ENCODE results near the gene RGS16.

Gene RGS16

DNA sequence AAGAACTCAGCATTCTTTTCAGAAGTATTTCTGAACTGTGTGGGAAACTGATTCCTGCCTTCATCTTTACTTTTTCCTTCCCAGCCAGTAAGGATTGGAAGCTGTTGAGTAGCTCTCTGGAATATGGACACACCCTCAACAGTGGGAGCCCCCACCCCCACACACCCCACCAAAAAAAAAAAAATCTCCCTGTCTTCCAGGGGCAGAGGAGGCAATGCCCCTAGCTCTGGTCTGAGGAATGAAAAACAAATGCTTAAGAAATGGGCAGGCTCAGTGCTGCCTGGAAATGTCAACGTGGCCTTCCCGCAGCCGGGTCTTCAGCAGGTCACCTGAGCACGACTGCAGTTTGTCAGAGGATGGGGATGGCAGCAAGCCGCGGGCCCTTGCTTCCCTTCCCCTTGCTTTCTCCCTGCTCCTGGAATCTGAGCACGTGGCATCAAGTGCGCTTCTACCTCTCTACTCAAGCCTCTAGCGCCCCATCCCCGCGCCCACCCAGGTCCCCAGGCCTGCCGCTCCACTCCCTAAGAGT is 479 bp downstream of the RGS16 start:
- no peak for DNase-seq

DNA sequence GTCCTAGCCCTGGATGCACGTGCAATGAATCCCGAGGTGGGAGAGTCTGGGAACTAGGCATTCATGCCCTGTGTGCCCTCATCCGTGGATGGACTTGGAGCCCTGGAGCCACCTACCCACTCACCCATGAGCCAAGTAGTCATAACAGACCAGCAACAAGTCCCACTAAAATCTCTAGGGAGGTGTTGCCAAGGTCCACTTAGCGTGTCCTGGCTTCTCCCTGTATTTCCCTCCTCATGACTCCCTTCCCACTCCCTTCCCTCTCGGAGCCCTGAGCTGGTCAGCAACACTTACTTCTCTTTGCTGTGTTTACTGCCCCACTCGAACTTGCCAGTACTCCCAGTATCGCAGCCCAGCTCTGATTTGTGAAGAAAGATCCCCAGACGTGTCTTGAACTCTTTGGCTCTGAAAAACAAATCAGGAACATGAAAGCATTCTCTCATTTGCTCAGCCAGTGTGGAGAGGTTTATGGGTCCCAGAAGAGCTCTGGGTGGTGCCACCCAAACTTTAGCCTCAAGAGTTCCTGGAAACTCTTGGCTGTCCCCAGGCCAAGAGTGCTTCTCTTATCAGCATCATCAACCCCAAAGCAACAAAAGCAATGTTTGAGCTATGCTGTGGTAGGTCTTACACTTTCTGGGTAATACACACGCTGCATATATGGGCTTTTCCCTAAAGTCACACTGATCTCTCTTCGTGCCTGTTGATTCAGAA is 1.1 kb downstream of the RGS16 start:
- DNase-seq = peak; percentile 60

DNA sequence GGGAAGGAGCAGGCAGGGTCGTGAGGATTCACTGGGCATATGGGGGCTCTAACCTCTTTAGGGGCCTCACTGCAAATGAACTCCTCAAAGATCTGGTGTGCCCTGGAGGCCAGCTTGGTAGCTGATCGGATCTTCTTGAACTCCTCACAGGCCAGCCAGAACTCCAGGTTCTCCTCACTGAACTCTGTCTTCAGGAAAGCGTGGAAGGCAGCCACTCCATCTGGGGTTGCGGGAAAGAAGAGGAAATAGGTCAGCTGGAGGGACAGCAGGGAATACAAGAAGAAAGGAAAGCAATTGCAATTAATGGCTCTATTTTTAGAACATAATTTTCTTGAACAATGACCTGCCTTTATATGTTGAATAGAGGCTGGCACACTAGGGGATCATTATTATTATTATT is 2.3 kb downstream of the RGS16 start:
- no peak for DNase-seq

DNA sequence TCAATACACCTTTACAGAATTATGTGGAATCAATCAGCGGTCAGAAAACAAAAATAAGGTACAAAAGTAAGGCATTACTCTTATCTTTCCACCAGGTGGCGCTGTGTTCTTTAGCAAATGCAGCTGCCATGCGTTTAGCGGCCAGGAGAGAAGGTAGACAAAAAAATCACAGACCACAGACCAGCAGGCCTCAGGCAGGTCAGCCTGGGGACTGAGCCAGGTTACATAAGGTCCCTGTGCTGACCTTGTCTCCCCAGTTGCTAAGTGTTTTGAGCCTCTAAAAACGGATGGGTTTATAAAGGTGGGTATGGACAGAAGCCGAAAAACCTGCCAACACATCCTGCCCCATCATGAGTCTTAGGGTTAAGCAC is 2.8 kb downstream of the RGS16 start:
- DNase-seq = peak; percentile 82

DNA sequence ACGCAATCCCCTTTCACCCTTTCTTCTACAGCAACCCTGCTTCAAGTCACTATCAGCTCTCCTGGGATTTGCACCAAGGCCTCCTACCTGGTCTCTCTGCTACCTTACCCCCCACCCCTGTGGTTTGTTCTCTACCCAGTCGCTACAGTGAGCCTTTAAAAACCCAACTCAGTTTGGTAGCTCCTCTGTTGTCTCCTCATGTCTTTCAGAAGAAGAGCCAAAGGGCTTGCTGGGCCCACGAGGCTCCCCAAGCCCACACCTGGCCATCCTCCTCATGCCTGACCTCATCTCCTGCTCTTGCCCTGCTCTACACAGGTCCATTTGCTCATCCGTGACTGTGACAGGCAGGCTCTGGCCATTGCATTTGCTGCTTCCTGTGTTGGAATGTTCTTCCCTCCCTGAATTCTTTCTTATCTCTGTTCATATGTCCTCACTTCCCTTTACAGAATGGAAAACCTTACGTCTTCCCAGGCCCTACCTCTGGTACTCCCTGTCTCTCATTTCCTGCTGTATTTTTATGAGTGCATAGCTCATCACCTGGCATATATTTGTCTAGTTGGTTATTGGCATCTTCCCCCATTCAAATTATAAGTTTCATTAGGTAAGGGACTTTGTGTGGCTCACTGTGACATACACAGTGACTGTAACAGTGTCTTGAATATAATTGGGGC is 3.3 kb downstream of the RGS16 start:
- DNase-seq = no peak

DNA sequence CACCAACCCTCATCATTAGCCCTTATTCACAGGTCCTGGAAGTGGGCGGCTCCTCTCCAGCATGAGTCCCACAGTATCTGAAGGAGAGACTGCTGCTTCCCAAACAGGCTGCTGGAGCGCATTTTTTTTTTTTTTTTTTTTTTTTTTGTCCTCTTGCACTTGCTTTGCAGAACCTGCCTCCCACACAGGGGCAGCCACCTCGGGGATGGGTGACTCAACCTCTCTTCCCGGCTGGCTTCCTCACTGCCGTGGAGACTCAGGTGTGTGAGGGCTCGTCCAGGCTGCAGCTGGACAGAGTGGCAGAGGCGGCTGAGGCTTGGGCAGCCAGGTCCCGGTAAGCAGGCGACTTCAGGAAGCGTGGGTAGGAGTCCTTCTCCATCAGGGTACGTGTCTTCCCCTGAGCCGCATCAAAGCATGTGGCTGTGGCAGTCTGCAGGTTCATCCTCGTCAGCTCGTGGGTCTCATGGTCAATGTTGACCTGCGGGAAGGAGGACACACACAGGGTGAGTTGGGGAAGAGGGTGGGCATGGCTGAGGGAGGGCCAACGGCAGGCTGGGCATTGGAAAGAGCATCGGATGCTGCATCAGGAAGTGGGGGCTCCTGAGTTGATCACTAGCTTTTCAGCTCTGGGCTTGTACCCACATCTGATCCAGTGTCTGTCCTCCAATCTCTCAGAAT is 4.0 kb downstream of the RGS16 start:
- DNase-seq = no peak

DNA sequence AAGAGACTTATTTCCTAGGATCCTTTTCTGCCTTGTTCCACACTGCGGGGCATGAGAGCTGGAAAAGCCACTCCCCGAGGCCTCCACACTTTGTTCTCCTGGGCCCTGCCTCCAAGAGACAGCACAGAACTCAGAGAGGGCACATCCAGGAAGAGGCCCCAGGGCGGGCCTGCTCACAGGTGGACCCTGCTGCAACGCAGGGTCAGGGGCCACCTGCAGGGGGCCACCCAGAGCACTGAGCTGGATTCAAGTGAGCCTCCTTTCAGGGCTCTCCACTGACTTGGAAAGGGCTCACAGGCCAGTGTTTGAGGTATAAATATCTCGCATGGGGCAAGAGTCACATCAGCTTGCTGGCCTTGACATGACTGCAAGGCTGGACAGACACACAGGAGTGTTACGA is 4.8 kb downstream of the RGS16 start:
- DNase-seq = peak; percentile 24

DNA sequence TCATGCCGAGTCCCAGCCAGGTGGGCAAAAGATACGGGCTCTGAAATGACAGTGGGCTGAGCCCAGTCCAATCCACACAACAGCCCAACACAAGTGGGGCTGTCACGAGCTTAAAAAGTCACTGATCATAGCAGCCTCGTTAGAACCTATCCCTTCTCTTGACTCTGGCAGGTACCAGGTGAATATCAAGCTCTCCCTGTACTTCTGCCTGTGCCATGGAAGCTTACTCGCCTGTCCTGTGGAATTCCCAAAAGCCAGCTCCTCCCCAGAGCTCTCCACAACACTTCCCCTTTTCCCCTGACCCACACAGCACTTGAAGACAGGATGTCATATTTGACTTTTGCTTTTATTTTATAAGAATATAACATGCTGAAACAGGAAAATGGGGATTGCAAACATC is 5.9 kb downstream of the RGS16 start:
- no peak for DNase-seq

DNA sequence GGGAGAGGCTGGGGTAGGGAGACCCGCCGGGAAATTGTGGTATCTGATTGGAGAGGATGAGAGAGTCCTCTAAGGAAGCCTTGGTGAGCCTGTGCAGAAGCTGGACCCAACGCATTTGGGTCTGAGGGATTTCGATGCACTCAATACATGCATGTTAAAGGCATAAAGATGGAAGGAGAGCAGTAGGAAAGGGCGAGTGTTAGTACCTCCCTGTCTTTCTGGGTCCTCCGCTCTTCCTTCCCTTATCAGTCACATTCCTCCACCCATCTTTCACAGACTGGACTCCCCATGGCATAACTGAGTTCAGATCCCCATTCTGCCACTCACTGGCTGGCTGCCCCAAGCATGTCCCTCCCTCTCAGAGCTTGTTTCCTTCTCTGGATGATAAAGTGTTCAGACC is 7.3 kb downstream of the RGS16 start:
- DNase-seq = no peak

DNA sequence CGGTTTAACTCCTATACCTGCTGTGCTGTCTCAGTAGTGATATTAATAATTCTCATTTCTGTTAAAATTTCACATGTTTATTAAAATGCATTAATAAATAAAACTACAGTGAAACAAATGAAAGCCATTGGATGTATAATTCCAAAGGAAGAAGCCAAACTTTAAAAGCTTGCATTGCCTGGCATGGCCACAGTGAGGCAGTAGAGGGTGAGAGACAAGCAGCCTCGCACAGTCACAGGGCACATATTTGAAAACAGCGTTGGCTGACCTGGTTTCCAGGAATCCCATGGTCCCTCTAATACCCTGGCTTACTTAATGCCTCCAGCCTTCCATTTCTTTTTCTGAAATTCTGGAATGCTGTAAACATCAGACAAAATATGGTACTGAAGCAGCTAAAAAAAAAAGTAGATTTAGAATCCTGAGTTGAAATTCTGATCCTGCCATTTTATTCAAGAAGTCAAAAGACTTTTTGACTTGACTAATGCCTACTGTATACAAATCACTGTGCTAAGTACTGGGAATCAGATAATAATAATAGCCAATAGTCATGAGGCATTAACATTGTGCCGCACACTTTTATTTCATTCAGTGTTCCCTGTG is 8.4 kb downstream of the RGS16 start:
- DNase-seq = peak; percentile 69

DNA sequence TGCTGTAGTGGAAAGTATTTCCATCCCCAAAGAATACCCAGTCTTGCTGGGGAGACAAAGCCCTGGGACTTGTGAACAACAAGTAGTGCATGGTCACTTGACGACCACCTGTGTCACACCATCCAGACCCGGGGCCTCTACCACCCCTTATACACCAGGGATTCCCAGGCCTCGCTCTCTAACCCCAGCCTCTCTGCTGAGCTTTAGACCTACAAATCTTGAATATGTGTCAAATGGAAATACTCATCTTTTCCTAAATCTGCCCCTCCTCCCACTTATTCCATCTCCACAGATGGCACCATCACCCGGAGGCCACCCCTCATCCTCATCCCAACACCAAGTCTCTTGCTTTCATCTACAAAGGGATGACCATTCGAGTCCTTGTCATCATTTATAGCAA is 14.3 kb downstream of the RGS16 start:
- no peak for DNase-seq

DNA sequence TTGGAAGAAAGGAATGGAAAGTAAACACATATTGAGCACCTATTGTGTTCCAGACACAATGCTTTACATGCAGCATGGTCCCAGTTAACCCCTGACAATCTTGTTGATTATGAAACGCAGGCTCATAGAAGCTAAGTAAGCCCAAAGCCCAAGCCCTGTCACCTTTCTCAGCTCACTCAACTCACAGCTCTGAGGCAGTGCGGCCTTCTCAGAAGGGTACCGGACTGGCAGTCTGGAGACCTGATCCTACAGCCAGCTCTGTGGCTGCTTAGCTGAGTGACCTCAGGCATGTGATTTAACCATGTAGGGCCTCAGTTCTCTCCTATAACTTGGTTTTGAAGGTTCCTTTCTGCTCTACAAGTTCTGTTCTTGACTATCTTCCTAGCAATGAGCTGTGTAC is 14.7 kb downstream of the RGS16 start:
- DNase-seq = no peak

DNA sequence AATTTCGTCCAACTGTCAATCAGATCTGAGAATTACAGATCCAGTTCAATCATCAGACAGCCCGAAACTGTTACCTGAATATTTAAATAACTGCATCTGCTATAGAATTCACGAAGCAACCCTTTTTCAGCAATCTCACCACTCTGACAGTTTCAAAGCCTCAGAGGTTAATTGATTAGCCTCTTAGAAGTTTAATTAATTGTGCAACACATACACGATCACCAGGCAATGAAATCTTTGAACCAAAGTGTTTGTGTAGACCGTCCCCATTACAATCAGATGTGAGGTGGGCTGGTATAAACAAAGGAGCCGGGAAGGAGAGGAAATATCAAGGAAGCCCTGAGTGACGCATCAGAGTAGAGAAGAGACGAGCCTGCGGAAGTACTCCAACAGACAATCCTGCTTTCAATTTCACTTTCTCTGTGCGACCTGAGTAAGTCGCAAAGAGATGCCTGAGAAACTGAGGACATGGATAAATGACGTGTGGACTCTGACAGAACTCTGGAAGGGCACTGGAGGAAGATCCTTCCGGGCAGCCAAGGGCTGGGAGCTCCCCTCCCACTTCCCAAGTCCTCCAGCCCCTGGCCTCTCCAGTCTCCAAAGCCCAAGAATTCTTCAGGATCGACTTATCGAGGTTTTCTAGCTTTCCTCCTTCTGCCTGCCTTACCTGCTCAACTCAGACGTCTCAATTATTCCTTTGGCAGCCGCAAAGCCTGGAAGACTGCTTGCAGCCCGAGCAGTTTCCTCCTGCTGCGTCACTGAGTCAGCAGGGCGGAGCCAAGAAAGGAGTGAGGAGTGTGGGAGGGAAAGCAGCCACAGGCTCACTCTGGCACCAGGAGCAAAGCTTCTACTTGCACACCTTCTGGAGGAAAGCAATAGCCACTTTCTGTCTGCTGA is 15.4 kb downstream of the RGS16 start, which contains the start of gene RNASEL:
TSS of gene RNASEL (minus strand) at position 757 of the 897 bp plus-strand sequence. CDS start 2,450 bp downstream, outside the sequence.
- DNase-seq = peak; percentile 68

DNA sequence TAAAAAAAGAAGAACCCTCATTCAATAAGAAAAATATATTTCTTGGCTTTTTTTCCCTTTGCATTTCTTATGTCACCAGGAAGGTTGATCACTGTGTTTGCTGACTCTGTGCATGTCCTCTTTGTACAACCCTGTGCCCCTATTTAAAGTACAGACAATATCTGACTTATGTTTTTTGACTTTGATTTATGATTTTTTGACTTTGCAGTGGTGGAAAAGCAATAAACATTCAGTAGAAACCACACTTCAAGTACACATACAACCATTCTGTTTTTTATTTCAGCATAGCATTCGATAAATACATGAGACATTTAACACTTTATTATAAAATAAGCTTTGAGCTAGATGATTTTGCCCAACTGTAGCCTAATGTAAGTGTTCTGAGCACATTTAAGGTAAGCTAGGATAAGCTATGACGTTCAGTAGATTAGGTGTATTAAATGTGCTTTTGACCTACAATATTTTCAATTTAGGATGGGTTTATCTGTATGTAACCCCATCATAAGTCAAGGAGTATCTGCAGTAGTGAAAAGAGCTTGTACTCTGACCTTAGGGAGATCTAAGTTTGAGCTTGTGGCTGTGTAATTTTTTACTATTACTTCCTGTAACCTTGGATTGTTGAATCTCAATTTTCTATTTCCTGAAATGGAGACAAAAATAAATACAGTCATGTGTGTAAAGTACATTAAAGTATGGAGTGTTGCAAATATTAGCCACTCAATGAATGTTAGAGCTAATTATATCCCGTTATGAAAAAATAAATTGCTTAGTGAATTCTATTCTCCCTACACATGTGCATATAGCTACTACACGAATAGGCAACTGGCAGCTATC is 16.3 kb downstream of the RGS16 start:
- DNase-seq = no peak

DNA sequence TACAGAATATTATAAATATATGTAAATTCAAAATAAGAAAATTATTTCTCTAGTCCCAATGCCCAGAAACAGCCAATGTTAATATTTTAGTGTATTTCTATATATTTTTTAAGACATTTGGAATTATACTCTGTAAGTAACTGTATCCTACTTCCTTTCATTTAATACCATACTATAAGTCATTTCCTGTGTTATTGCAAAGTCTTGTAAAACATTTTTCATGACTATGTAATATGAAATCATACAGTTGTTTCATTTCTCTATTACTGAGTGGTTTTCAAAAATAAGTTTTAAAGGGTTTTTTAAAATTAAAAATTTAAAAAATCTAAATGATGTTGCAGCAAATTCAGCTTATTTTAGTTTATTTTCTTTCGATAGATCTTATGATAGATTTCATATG is 17.1 kb downstream of the RGS16 start:
- DNase-seq = no peak

DNA sequence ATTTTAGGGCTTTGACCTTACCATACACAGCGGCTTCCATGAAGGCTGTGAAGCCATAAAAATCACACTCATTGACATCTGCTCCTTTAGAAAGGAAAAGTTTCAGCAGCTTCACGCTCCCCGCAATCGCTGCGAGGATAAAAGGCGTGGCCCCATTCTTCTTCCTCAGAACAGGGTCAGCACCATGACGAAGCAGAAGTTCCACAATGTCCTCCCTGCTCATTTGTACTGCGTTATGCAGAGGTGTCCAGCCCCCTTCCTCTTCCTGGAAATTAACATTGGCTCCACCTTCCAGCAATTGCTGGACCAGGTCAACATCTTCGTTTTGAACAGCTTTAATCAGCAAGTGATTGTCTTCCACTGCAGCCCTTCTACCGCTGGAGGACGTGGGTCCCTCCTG is 17.8 kb downstream of the RGS16 start:
- DNase-seq = no peak

DNA sequence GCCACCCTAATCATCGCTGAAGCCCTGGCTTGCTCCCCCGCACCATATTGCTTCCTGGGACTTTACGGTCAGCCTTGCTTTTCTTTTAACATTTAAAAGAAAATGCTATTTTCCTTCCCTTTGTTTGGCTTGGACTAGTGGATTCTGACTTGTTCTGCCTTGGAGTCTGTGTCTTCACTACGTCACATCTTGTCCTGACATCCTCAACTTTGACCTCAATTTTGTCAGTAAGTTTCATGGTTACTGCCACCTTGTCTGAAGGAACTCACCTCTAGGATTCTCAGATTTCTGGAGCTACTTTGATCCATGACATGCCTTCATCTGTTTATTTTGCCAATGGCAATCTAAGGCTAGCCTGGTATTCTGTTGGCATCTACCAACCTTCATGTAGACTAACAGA is 19.4 kb downstream of the RGS16 start:
- DNase-seq = no peak

DNA sequence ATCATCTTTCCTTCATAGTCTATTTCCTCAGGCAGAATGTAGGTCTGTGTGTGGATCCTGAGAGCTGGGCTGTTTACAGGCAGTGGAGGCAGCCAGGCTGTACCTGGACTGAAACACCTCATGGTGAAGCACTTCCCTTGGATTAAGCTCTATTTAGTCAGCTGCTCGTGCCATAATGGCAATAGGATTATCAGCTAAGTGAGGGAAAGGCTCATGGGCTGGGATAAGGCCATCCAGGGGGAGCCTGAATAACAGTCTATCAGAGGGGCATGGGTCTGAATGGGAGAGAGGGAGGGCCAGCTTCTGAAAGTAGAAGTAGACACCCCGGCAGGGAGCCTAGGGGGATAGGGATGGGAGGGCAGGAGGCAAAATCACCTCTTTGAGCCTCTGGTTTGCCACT is 23.5 kb downstream of the RGS16 start:
- no peak for DNase-seq

DNA sequence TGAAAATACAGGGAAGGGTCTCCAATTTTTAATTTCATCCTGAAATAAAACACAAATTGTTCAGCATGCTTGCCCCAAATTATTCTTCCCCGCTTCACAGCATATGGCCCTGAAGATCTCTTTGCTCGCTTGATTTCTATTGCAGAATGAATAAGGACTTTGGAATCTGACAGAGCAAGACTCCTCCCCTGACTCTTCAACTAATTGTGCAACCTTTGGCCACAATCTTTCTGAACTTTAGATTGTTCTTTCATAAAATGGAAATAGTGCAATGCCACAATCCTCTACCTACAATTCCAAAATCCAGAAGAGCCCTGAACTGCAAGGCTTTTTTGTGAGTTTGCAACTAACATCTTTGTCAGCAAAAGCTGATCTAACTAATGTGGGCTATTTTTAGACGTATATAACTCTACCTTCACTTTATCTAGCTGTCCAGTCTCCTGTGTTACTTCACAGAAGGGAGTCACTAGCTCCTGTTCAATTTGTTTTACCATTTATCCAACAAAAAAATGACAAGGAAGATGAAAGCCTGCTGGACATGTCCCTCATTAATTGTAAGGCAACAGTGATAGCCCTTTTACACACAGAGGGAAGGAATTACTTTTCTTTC is 28.5 kb downstream of the RGS16 start:
- no peak for DNase-seq

DNA sequence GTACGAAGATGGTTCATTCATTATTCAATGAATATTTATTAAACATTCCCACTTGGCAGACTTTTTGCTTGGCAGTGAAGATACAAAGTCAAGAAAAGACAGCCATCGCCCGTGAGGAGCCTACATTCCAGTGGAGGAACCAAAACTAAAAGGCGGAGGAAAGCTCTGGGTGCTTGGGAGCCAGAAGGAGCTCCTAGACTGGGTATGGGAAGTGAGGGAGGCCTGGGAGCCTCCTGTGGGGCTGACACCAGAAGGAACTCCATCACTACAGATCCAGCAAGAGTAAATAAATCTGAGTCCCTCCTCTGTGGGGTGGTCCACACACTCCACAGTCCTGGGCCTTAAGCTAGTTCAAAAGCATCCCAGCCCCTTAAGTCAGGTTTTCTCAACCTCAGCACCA is 30.0 kb downstream of the RGS16 start:
- DNase-seq = no peak

DNA sequence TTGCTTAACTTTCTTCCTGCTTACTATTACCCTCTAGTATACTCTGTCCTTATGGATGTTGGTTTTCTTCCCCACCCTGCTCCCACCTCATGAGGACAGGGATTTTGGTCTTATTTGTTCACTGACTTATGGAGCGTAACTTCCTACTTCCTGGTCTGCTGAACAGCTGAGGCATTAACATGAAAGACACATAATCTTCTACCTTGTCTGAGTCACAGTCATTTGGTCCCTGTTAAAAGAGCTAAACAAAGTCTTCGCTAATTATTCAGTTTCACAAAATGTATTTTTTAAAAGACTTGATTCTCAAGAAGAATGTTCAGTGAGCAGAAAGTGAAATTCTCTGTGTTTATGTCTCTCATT is 33.6 kb downstream of the RGS16 start:
- no peak for DNase-seq

Data from CD4-positive, alpha-beta T cell treated with Interleukin-10 for 1 hour (primary cell).